Measurements from ENCODE around the gene ROM1.

GRCh38 chr11:62580959-62581715 lies 31.9 kb upstream of the ROM1 start:
- TF ChIP-seq CTCF (IDR thresholded peaks at IDR 0.05; ENCODE audit: extremely low read depth in 1 of 2, insufficient read depth in 1 of 2, low read depth in 1 of 2, low read length in 2 of 2) (no peak), POLR2A (IDR thresholded peaks at IDR 0.05; ENCODE audit: low read depth, low read length) (no peak), POLR2AphosphoS5 (IDR thresholded peaks at IDR 0.05; ENCODE audit: insufficient read depth, low read depth, low read length) (no peak), EZH2 (IDR thresholded peaks at IDR 0.05; ENCODE audit: borderline replicate concordance, low read depth, low read length, severe bottlenecking) (no peak), MAX (IDR thresholded peaks at IDR 0.05; ENCODE audit: insufficient read depth, insufficient read length) (no peak)

Measured in endothelial cell of umbilical vein (primary cell).